Measurements from ENCODE around the gene EHMT1. TPM values are rescaled to one million over a fixed set of nuclear protein-coding genes. Genes with fewer than 3 reads are reported as not detected.

The EHMT1 gene
- total and polyA plus RNA-seq, 9 of the 15 experiments (the other 6 are each of a cell fraction or from before 2014, with no cell fraction given), result 2.2 to 76.0 (median 36.4) TPM

- Histone ChIP-seq H3K27ac (ENCODE audit: extremely low read depth, low read depth, low read length) (no peak overlapping the region), H3K79me2 (ENCODE audit: control insufficient read depth, insufficient read depth, low read length) (no peaks in the 10 kb centered on the region), H3K4me3 (no peak overlapping the region), H3K4me2 (ENCODE audit: insufficient read depth, low read length) (no peak overlapping the region), H3K9me1 (ENCODE audit: control insufficient read depth, insufficient read depth, low read length) (peaks cover 3% of the 10 kb centered on the region), H3K27me3 (ENCODE audit: control insufficient read depth in 2 of 2, insufficient read depth in 2 of 2, low read length in 2 of 2) (no peaks in the 10 kb centered on the region), H4K20me1 (replicated peaks; ENCODE audit: control insufficient read depth, insufficient read depth, low read length) (no peaks in the 10 kb centered on the region), H3K36me3 (ENCODE audit: control insufficient read depth, insufficient read depth, low read length) (peaks cover 65% of the 10 kb centered on the region), H2AFZ (ENCODE audit: low read depth, low read length) (no peak overlapping the region), H3K4me1 (replicated peaks in 1 of 2; ENCODE audit: control insufficient read depth in 2 of 2, insufficient read depth in 2 of 2, low read length in 2 of 2) (0 out of 5 replicates have a peak, but pooled peaks cover 0 to 3% of the 10 kb centered on the region in 2 experiments), H3K9ac (ENCODE audit: insufficient read depth in 1 of 2, low read depth in 2 of 2, low read length in 2 of 2) (peak overlapping the region in 1 of 2 experiments; percentile 26; a peak in 1 of 4 replicates), H3K9me3 (replicated peaks; ENCODE audit: control insufficient read depth, insufficient read depth, low read depth, low read length) (no peaks in the 10 kb centered on the region)
- BruUV-seq (replicated peaks), result no TSS peak
- intact Hi-C loops (cut with micrococcal nuclease) (no loop called here), in situ Hi-C loops (cut with MboI) (no loop called here)
- no peak for ATAC-seq
- ChIA-PET POLR2A (interaction anchor here (0.6 to 1.2 kb wide), 2 partner anchors 21 to 92 kb away, joined by 3 read pairs; no protein-coding TSS in a partner anchor), CTCF (ENCODE audit: low intra/inter-chr PET ratio) (no interaction called here)
- WGBS (ENCODE audit: insufficient coverage, low coverage, missing lambda C conversion rate), result 97% methylated on average over 18 of the region's 19 CpGs
- no peak for DNase-seq (ENCODE audit: extremely low read depth in 1 of 4, low spot score in 3 of 4)
- FAIRE-seq, result no peak
- TF ChIP-seq RFX5 (IDR thresholded peaks at IDR 0.05; ENCODE audit: low read depth, low read length), result no peak
- TF ChIP-seq FOXJ2 (tag; IDR thresholded peaks at IDR 0.05), result no peak
- TF ChIP-seq JUN (IDR thresholded peaks at IDR 0.05; ENCODE audit: borderline replicate concordance, low read depth, low read length), result no peak
- no peak for TF ChIP-seq JUN (CRISPR knock-in tag; IDR thresholded peaks at IDR 0.05; ENCODE audit: borderline replicate concordance)
- no peak for TF ChIP-seq SFPQ (IDR thresholded peaks at IDR 0.05; ENCODE audit: low read depth, low read length)
- no peak for TF ChIP-seq CLOCK (CRISPR knock-in tag; IDR thresholded peaks at IDR 0.05; ENCODE audit: borderline replicate concordance)
- TF ChIP-seq ZBTB1 (CRISPR knock-in tag; IDR thresholded peaks at IDR 0.05; ENCODE audit: borderline replicate concordance, low read depth), result no peak
- no peak for TF ChIP-seq BHLHE40 (IDR thresholded peaks at IDR 0.05; ENCODE audit: low read length)
- TF ChIP-seq ZC3H4 (CRISPR knock-in tag; IDR thresholded peaks at IDR 0.05; ENCODE audit: borderline replicate concordance), result no peak
- TF ChIP-seq RBM14 (IDR thresholded peaks at IDR 0.05; ENCODE audit: borderline replicate concordance, insufficient read depth, low read depth, low read length), result no peak
- TF ChIP-seq FOXP4 (CRISPR knock-in tag; IDR thresholded peaks at IDR 0.05; ENCODE audit: borderline replicate concordance), result no peak
- TF ChIP-seq KLF13 (tag; IDR thresholded peaks at IDR 0.05; ENCODE audit: borderline replicate concordance, low read depth), result no peak
- TF ChIP-seq ZNF184 (CRISPR knock-in tag; IDR thresholded peaks at IDR 0.05), result no peak
- no peak for TF ChIP-seq ZNF41 (CRISPR knock-in tag; conservative IDR thresholded peaks at IDR 0.05)
Measured at GRCh38 chr9:137802521-137803243, 183.9 kb downstream of the EHMT1 start.
